Gastrocnemius medialis (tissue), 4 donors: ENCODE data around the gene ADARB2.

ENCODE experiments used
- CTCF ChIP-seq, 5 experiments: fragments of 450-650 bp in 3 of 5; fragments of 200-600 bp in 2 of 5; sonication (generic) in 2 of 5; IDR thresholded peaks in 4 of 5; conservative IDR thresholded peaks in 1 of 5; 1 replicate in 4 of 5; 2 replicates in 1 of 5; pipeline ENCODE4 v1.5.1; 2016 to 2019; ENCODE audit warnings: antibody characterized with exemption in 5 of 5, mild to moderate bottlenecking in 3 of 5, moderate library complexity in 3 of 5
- POLR2A ChIP-seq, 2 donors: fragments of 450-650 bp; IDR thresholded peaks; one replicate each; pipeline ENCODE4 v1.6.1; 2017; ENCODE audit warnings: antibody characterized with exemption in 2 of 2, mild to moderate bottlenecking in 2 of 2, moderate library complexity in 2 of 2

DNA sequence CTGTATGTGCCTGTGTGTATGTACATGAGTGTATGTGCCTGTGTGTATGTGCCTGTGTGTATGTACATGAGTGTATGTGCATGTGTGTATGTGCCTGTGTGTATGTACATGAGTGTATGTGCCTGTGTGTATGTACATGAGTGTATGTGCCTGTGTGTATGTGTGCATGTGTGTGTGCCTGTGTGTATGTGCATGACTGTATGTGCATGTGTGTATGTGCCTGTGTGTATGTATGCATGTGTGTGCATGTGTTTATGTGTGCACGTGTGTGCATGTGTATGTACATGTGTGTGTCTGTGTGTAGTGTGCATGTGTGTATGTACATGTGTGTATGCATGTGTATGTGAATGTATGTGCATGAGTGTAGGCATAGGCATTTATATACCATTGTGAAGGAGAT lies 274.8 kb downstream of the ADARB2 start:
- TF ChIP-seq POLR2A (IDR thresholded peaks at IDR 0.05) (no peak), CTCF (IDR thresholded peaks at IDR 0.05 in 4 of 5, conservative IDR thresholded peaks at IDR 0.05 in 1 of 5) (no peak)
